OCI-LY3 (cell line): Measurements from ENCODE around the gene ZNF497.
A peak's percentile ranks its signal among the peaks of the same experiment; 100 is the strongest.

Source experiments
- H2AFZ ChIP-seq: fragments of 200-600, 300-600 bp; shearing (Covaris generic); 2 replicates; pipeline ENCODE4 v1.6.0; 2014; ENCODE audit warnings: antibody characterized with exemption, low read depth, low read length
- H3K27ac ChIP-seq: fragments of 200-600, 300-600 bp; sonication (generic); 2 replicates; pipeline ENCODE4 v1.5.1; 2014; ENCODE audit warnings: mild to moderate bottlenecking, low read length, moderate library complexity, mixed read lengths
- H3K27me3 ChIP-seq: fragments of 200-600, 300-600 bp; sonication (generic); 2 replicates; pipeline ENCODE4 v1.6.1; 2014; ENCODE audit warnings: low read depth, low read length, mixed read lengths
- H3K36me3 ChIP-seq: fragments of 200-600, 300-600 bp; sonication (generic); replicated peaks from 2 replicates; pipeline ENCODE3; 2014; ENCODE audit warnings: low read depth, low read length, mixed read lengths
- H3K4me1 ChIP-seq: fragments of 300-600, 200-600 bp; sonication (generic); 2 replicates; pipeline ENCODE4 v1.6.1; 2014; ENCODE audit warnings: low read length, mixed read lengths
- H3K4me2 ChIP-seq: fragments of 200-600, 300-600 bp; sonication (generic); 2 replicates; pipeline ENCODE4 v1.6.1; 2014; ENCODE audit warnings: low read length, mixed read lengths
- H3K4me3 ChIP-seq: fragments of 300-600, 200-600 bp; sonication (generic); 2 replicates; pipeline ENCODE4 v1.5.1; 2014; ENCODE audit warnings: antibody characterized with exemption, mild to moderate bottlenecking, low read length, moderate library complexity
- H3K79me2 ChIP-seq: fragments of 300-600, 200-600 bp; shearing (Covaris generic); 2 replicates; pipeline ENCODE4 v1.6.1; 2014; ENCODE audit warnings: mild to moderate bottlenecking, low read length, mixed read lengths
- H3K9ac ChIP-seq: fragments of 300-600, 200-600 bp; shearing (Covaris generic); 2 replicates; pipeline ENCODE4 v1.6.0; 2014; ENCODE audit warnings: mild to moderate bottlenecking, low read length, moderate library complexity
- H3K9me3 ChIP-seq: fragments of 200-600, 300-600 bp; shearing (Covaris generic); 2 replicates; pipeline ENCODE4 v1.6.1; 2014; ENCODE audit warnings: low read length, mixed read lengths; ENCODE audit not compliant: insufficient read depth
- H4K20me1 ChIP-seq: fragments of 200-600, 300-600 bp; sonication (generic); 2 replicates; pipeline ENCODE4 v1.6.1; 2016; ENCODE audit warnings: low read length, mixed read lengths; ENCODE audit not compliant: insufficient read depth
- EZH2phosphoT487 ChIP-seq: fragments of 200-600 bp; shearing (Covaris generic); IDR thresholded peaks from 2 replicates; pipeline ENCODE4 v1.6.1; 2018; ENCODE audit warnings: antibody characterized with exemption, mixed run types, low read depth
- TF ChIP-seq, protein P1 (sequence below): fragments of 200-600, 300-600 bp; sonication (generic); IDR thresholded peaks from 2 replicates; pipeline ENCODE4 v1.5.1; 2014; ENCODE audit warnings: antibody characterized with exemption, low read length, low read depth

Gene ZNF497

DNA sequence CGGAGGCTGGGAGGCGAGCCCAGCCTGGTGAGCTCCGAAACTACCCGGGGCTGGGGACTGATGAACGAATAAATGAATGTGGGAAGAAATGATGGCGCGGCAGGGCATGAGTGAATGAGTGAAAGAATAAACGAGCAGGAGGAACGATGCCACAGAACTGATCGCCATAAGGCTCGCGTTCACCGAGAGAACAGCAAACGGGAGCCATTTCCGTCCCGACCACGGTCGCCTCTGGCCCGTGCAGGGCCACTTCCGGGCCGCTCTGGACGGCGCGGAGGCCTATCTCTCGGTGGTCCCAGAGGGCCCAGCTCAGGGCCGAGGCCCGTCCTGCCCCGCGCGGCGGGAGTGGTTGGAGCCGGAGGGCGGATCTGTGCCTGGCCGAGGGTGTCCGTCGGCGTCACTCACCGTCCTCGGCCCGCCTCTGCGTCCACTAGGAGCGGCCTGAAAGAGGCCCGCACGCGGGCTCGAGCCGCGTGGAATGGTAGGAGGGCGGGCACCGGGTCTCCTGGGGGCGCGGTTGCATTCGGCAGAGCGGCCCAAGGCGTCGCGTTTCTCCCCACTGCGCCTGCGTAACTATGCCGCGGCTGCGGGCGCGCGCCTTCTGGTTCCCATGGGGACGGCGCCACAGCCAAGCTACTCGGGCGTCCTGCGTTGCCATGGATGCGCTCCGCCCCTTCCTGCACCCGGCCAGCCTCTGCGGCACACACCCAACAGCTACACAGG is at the start of gene ZNF497:
TSS of gene ZNF497 (minus strand) at position 480 of the 723 bp plus-strand sequence. CDS start 5,116 bp downstream, outside the sequence.
- H2AFZ ChIP-seq = peak within 1 kb of the TSS; percentile 67
- H3K9me3 ChIP-seq = no peaks in the 10 kb centered on the region
- H3K79me2 ChIP-seq = peaks cover 12% of the 10 kb centered on the region
- H4K20me1 ChIP-seq = no peaks in the 10 kb centered on the region
- H3K4me1 ChIP-seq = peaks cover 14% of the 10 kb centered on the region
- no peaks in the 10 kb centered on the region for H3K27me3 ChIP-seq
- peak within 1 kb of the TSS; percentile 68 for H3K27ac ChIP-seq
- H3K36me3 ChIP-seq = no peaks in the 10 kb centered on the region
- peak within 1 kb of the TSS; percentile 93 for H3K4me2 ChIP-seq
- H3K4me3 ChIP-seq = peak within 1 kb of the TSS; percentile 82
- peak within 1 kb of the TSS; percentile 89 for H3K9ac ChIP-seq
- no peak for TF ChIP-seq EZH2phosphoT487
- TF ChIP-seq, protein P1, sequence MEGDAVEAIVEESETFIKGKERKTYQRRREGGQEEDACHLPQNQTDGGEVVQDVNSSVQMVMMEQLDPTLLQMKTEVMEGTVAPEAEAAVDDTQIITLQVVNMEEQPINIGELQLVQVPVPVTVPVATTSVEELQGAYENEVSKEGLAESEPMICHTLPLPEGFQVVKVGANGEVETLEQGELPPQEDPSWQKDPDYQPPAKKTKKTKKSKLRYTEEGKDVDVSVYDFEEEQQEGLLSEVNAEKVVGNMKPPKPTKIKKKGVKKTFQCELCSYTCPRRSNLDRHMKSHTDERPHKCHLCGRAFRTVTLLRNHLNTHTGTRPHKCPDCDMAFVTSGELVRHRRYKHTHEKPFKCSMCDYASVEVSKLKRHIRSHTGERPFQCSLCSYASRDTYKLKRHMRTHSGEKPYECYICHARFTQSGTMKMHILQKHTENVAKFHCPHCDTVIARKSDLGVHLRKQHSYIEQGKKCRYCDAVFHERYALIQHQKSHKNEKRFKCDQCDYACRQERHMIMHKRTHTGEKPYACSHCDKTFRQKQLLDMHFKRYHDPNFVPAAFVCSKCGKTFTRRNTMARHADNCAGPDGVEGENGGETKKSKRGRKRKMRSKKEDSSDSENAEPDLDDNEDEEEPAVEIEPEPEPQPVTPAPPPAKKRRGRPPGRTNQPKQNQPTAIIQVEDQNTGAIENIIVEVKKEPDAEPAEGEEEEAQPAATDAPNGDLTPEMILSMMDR = peak; percentile 5; the same call in 1 of the 2 replicates

DNA sequence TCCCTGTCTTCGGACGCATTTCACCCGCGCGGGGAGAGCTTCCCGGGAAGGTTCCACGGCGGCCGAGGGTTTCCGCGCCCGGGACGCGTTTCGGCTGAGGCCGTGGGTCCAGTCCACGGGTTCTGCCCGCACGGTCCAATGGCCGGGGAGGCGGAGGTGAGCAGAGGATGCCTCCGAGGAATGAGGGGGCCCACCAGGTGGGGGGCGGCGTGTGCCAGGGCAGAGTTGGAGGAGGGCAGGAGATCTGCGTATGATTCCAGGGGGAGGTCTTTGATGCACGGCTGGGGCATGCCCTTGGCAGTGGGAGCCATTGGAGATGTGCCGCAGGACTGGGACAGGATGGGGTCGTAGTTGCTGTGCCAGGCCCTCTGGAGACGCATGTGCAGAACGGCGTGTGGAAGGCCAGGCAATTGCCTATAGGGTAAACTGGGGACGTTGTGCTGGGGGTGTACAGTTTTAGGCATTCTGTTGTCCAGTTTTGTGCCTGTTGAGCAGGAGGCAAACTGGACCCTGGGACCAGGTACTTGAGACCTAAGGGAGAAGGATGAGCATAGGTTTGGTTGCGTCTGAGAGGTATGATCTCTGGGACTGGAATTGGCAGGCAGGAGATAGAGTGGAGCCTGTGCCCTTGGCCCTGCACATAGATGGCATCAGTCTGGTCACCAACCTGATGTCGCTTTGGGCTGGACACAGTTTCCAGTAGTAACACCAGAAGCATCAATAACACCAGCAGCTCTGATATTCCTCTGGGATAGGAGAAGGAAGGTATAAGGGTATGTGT is 46.6 kb upstream of the ZNF497 start:
- Histone ChIP-seq H3K9me3 (no peaks in the 10 kb centered on the region), H3K4me2 (peak overlapping the region; percentile 93), H3K36me3 (no peaks in the 10 kb centered on the region), H3K9ac (peak overlapping the region; percentile 94), H3K4me3 (peak overlapping the region; percentile 93), H3K79me2 (peaks cover 26% of the 10 kb centered on the region), H3K27me3 (no peaks in the 10 kb centered on the region), H3K4me1 (peaks cover 15% of the 10 kb centered on the region), H3K27ac (peak overlapping the region; percentile 15), H4K20me1 (no peaks in the 10 kb centered on the region), H2AFZ (peak overlapping the region; percentile 41)
- TF ChIP-seq, protein P1 = no peak
- TF ChIP-seq EZH2phosphoT487 = no peak

DNA sequence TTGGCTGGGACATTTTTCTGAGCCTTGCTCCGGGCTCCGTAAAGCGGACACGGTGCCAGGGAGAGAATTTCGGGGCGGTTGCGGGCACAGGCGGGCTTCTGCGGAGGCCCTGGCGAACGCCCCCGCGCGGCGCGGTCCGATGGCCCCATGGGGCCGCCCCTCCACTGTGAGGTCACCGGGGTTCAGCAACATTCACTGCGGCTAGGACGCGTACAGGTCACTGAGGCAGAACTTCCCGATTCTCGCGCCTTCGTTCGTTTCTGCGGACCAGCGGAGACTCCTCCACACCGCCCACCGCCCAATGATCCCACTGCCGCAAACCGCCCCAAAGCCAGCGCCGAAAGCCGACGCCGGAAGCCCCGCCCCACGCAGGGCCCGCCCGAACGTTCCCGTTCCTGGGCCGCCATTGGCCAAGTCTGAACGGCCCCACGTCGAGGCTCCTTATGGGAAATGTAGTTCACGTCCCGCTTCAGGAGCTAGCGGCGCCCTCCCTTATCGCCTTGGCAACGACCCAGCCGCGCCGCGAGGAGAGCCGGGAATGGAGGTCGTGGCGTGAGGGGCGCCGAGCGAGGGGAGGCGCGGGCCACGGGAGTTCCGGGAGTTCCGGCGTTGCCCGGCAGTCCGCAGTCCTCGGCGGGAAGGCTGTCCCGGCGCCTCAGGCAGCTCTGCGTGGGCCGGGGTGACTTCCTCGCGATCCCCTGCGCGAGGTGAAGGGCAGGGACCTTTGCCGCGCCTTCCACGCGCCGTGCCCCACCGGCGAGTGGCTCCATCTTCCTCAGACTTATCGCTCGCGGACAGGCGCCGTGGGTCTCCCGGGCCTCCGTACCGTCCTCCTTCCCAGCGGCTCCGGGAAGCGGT is 45.8 kb upstream of the ZNF497 start, which contains the start of gene ZNF584:
TSS of gene ZNF584 (plus strand) at position 498 of the 858 bp plus-strand sequence. CDS start 499 bp downstream, outside the sequence.
- H3K27ac ChIP-seq = peak within 1 kb of the TSS; percentile 66

More for the DNA sequence above, 45.8 kb upstream of the ZNF497 start, which contains the start of gene ZNF584:
- Histone ChIP-seq H3K4me2 (peak within 1 kb of the TSS; percentile 95), H3K9me3 (no peaks in the 10 kb centered on the region), H2AFZ (peak within 1 kb of the TSS; percentile 41), H4K20me1 (no peaks in the 10 kb centered on the region), H3K36me3 (no peaks in the 10 kb centered on the region), H3K27me3 (no peaks in the 10 kb centered on the region), H3K4me3 (peak within 1 kb of the TSS; percentile 93), H3K9ac (peak within 1 kb of the TSS; percentile 94), H3K79me2 (peaks cover 26% of the 10 kb centered on the region), H3K4me1 (peaks cover 15% of the 10 kb centered on the region)
- TF ChIP-seq, protein P1 = peak; percentile 52
- no peak for TF ChIP-seq EZH2phosphoT487
